Fibroblast of peridontal ligament (primary cell): ENCODE results near the gene BRD7.

ENCODE experiments used
- DNase-seq: peaks from one replicate; pipeline ENCODE4 v3.0.0-alpha.2; 2010; ENCODE audit errors: extremely low read depth

The BRD7 gene

GRCh38 chr16:50368410-50369132 is at the start of gene BRD7:
Gene BRD7 (minus strand): TSS chr16:50368988. CDS start chr16:50368774, 214 bp downstream.
- peak; percentile 25 for DNase-seq

DNA sequence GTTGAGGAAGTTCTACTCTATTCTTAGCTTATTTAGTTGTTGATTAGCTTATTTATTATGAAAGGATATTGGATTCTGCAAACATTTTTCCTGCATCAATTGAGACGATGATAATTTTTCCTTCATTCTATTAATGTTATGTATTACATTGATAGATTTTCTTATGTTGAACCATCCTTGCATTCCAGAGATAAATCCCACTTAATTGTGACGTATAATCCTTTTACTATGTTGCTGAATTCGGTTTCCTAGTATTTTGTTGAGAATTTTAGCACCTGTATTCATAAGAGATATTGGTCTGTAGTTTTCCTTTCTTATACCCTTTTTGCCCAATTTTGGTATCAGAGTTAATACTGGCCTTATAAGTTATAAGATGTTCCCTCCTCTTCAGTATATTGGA is 47.6 kb upstream of the BRD7 start:
- no peak for DNase-seq

GRCh38 chr16:50414152-50414551 is 45.4 kb upstream of the BRD7 start:
- DNase-seq = no peak

DNA sequence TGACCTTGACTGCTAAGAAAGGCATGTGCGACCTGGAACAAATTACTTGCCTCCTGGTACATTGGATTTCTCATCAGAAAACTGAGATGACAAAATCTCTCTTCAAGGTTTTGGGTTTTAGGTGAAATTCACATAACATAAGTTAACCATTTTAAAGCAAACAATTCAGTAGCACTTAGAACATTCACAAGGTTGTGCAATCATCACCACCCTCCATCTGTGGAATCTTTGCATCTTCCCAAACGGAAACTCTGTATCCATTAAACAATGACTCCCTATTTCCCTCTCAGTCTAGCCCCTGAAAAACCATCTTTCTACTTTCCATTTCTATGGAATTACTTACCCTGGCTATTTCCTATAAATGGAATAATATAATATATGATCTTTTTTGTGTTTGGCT is 42.2 kb upstream of the BRD7 start:
- no peak for DNase-seq

- no peak for DNase-seq
These were observed 39.3 kb upstream of the BRD7 start for GRCh38 chr16:50408001-50408561.

GRCh38 chr16:50407351-50407750 is 38.6 kb upstream of the BRD7 start:
- no peak for DNase-seq

DNA sequence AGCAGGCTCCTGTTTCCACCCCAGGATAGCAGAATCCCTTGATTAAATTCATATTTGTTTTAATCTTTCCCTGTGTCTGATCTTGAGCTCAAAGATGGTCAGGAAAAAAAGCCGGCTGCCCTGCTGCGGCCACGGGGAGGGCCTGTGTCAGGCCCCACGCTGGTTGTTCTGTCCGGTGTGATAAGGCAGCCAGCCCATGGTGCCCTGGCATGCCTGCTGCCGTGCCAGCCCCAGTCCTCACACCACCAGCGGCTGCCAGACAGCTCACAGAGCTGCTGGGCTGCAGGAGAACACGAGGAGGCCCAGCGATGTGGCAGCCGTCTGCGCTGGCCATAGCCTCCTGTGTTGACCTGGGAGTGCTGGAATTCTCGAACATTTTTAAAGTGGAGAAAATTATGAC is 34.7 kb upstream of the BRD7 start:
- no peak for DNase-seq

GRCh38 chr16:50402298-50402895 is 33.6 kb upstream of the BRD7 start:
- DNase-seq = no peak

DNA sequence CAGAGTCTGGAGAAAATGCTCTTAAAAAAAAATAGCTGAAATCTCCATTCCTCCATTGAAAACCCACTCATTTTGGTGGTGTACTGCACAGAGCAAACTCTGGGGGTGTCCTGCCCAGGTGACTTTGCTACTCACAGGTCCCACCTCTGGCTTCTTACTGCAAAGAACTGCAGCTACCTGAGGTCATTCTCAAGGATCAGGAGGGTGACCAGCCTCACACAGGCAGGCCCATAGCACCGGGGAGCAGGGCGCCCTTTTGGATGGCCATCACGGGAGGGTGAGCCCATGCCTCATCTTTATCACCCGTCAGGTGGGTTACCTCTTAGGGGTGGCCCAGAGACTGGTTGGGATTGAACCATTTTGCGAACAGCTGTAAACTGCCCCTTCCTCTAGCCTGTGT is 32.6 kb upstream of the BRD7 start:
- DNase-seq = no peak

DNA sequence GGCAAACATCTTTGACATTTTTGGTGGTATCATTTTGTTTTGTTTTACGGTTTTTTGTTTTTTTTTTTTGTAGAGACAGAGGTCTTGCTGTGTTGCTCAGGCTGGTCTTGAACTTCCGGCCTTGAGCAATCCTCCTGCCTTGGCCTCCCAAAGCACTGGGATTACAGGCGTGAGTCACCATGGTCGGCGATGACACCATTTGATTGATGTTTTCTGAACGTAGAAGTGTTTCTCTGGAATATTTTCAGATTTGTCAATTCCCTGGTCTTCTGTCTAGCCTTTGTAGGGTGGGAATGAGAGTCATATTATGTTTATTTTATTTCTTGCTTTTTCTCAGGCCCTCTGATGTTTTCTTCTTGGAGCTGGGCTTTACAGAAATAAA is 32.2 kb upstream of the BRD7 start:
- DNase-seq = no peak

DNA sequence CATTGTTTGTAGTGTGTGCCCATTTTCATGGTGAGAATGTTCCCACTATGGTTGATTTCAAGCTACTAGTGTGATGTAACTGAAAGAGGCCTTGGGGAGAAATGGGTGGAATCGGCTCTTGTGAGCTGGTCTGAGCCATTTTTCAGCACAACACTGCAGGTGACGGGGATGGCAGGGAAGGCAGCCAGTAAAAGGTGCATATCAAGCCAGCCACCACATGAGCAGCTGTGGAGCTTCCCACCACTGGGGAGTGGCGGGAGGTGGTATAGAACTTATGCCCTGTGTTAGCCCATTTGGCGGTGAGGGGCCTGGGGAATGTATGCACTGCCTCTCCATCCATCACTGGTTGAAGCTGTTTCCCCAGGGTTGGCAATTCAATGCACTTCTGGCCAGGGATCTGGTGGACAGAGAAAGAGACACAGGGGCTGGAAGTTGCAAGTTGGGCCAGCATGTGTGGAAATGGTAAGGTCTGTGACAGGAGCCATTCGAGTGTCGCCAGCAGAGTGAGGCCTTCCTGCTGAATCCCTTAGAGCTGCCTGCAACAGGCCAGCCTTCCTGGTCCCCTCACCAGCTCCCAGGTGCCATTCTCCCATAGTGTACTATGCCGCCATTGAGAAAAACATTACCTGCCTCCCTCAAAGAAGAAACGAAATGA is 31.7 kb upstream of the BRD7 start:
- no peak for DNase-seq

- no peak for DNase-seq
These were observed 30.6 kb upstream of the BRD7 start for GRCh38 chr16:50399411-50399810.

DNA sequence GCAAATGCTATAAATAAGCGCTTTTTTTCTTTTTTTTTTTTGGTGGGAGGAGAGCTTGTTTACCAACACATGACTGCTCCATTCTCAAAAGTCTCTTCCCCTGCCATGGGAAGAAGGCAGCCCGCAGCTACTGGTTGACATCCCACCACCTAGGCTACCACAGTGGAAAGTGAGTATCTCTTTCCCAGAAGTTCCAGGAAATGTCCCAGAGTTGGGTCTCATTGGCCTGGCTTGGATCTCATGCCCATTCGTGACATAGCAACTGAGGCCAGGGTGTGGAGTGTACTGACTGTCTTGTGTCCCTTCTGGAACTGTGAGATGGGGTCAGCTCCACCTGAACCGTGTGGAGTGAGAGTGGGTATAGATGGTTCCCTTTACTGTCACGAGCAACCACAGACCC is 29.5 kb upstream of the BRD7 start:
- DNase-seq = no peak

DNA sequence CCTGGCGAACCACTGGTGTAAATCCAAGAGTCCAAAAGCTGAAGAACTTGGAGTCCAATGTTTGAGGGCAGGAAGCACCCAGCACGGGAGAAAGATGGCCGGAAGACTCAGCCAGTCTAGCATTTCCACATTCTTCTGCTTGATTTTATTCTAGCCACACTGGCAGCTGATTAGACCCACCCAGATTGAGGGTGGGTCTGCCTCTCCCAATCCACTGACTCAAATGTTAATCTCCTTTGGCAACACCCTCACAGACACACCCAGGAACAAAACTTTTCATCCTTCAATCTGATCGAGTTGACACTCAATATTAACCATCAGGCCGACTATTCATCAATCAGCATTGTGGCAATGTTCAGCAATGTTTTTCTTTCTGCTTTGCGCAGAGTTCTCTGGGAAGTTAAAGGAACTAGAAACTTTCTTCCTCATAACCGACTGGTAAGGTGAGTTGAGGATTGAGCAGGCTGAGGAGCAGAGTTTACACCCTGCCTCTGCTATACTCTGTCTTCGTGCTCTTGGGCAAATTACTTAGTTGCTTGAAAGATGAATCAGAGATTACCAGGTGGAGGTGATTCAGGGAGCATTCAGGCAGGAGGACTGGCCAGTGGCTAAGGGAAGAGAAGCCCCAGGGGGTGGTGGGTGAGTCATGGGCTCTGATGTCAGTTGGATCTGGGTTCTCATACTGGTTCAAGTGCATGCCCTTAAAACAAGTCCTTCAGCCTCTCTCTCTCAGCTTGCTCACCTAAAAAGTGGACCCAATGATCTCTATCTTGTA is 28.2 kb upstream of the BRD7 start:
- DNase-seq = no peak

DNA sequence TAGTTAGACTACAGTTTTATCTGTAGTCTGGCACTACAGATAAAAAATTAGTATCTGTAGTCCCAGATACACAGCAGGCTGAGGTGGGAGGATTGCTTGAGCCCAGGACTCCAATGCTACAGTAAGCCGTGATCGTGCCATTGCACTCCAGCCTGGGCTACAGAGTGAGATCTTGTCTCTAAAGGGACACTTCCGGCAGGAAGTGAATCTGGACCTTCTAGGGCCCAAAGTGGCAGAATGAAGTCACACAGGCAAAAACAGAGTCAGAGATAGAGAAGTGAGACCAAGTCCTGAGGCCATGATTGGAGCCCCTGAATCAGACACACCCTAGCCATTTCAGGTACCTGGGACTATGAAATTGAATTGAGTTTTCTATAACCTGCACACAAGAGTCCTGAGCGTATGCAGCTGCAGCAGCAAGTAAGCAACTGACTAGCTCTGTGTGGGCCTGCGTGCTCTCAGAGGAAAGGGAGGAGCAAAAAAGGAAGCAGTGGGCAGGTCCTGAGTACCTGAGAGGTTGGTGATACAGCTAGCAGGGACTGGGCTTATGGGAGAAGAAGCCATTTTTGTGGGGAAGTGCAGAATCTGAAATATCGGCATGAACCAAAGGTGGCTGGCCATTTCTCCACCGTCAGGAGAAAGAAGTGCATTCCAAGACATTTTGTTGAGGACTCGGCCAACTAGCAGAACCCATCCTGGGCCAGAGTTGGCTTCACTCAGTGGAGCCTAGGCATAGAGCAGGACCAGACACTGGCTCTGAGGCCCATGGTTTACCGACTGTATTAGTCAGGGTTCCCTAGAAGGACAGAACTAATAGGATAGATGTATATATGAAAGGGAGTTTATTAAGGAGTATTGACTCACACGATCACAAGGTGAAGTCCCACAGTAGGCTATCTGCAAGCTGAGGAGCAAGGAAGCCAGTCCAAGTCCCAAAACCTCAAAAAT is 27.2 kb upstream of the BRD7 start:
- no peak for DNase-seq

DNA sequence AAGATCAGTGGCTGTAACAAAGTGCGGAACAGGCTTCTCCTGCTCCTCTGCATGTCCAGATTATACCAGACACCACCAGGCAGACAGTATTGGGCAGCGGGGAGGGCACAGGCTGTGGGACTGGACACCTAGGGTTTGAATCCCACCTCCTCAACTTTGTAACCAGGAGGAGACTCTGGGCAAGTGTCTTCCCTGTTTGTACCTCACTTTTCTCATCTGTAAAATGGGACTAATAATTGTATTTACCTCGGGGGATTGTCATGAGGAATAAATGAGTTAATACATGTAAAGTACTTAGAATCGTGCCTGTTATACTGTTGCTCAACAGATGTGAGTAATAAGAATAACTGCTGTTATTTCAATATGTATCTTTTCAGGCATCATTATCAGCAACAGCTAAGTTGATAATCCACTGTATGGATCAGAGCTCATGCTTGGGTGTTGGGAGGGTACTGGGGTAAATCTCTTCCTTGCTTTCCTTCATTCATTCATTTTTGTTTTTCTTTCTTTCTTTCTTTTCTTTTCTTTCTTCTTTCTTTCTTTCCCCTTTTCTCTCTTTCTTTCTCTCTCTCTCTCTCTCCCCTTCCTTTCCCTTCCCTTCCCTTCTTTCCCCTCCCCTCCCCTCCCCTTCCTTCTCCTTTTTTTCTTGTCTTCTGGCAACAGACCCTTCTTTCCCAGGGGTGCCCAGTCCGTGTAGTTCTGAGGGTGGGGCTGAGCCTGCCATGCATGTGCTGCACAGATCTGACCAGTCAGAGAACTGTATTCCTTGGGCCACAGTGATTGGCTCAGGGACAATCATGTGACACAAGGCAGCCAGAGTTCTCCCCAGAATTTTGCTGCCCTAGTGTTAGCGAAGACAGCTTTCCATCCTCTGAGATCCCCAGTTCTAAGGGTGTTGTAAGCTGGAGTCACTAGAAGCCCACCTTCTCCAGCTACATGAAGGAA is 25.3 kb upstream of the BRD7 start:
- no peak for DNase-seq

DNA sequence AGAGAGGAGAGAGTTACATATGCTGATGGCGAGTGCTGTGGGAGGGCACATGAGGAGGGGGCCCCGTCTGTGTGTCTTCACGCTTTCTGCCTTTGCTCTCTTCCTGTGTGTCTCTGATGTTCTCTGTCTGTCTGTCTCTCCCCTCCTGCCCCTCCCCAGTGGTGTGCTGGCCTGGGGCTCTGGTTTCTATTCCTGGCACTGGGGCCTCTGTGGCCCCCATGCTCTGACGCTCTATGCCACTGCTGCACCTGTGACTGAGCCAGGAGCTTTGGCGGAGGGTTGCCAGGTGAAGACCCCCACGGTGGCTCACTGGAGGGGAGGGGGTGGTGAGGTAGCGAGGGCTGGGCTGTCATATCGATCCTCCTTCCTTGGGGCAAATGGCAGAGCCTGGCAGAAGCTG is 24.6 kb upstream of the BRD7 start:
- no peak for DNase-seq

GRCh38 chr16:50390914-50391716 is 22.3 kb upstream of the BRD7 start:
- DNase-seq = peak; percentile 18

DNA sequence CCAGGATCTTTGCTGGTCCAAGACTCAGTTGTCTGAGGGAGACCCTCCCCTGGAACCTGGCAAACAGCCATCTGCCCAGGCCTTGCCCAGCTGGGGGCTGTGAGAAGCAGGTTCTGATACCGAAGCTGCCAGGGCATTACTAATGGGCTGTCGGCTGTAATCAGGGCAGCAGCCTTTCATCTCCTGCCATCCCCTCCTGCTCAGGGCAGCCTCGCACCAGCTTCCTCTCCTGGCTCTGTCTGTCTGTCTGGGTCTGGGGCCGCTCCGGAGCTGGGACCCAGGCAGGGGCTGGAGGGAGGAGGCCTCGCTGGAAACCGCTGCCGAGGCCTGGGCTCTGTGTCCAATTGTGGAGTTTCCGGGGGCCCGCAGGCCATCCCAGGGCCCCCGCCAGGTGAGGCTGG is 21.6 kb upstream of the BRD7 start:
- no peak for DNase-seq
